CD4-positive, alpha-beta T cell treated with Interleukin-17A for 1 hour (primary cell): Measurements from ENCODE around the gene WDR86.

Experiments used
- DNase-seq: peaks from one replicate; pipeline ENCODE4 v3.0.0-alpha.2; 2020

WDR86 gene

DNA sequence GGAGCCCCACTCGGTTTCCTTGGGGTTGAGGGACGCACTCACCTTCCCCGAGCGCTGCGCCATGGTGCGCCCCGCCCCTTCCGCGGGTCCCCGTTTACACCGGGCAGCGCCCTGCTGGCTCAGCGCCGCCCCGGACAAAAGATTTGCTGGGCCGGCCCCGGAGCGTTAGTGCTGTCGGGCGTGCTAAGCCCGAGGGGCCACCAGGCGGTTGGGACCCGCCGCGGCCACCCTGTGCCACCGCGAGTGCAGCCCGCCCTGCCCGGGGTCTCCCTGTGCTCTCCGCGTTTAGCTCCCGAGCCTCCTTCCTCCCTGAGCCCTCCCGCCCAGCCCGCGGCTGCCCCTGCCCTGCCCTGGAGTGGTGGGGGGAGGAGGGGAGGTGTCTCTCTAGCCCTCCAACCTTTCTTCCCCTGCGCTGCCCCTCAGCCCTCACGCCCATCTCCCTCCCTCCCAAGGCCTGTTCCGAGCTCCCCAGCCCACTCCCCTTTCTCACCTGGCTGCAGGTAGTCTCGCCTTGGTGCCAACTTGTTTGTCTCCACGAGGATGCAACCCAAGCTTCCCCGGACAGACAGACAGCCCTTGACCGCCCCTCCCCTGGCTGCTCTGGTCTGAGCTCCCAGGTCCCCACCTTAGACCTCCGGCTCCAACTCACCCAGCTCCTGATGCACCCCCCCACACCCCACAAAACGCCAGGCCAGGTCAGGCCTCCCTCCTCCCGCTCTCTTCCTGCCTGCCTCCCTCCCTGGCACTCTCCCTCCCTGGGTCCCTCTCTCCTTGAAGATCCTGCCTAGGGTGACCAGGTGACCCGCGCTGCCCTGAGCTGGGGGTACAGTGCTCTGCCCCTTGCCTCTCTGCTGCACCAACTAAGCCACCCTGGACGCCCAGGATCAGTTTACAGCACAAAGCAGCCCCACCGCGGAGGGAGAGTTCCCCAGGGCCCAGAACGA, 30.3 kb upstream of the WDR86 start, which contains the start of gene CRYGN:
Gene CRYGN, minus strand, starts transcription at position 287 of the 944 bp plus-strand sequence. Its CDS starts 224 bp downstream, at position 63.
- no peak for DNase-seq

- no peak for DNase-seq
Observed at GRCh38 chr7:151438864-151439601, 29.2 kb upstream of the WDR86 start.

GRCh38 chr7:151437866-151438516, 28.2 kb upstream of the WDR86 start:
- DNase-seq, result no peak

- DNase-seq, result no peak
Observed at GRCh38 chr7:151437159-151437553, 27.3 kb upstream of the WDR86 start.

DNA sequence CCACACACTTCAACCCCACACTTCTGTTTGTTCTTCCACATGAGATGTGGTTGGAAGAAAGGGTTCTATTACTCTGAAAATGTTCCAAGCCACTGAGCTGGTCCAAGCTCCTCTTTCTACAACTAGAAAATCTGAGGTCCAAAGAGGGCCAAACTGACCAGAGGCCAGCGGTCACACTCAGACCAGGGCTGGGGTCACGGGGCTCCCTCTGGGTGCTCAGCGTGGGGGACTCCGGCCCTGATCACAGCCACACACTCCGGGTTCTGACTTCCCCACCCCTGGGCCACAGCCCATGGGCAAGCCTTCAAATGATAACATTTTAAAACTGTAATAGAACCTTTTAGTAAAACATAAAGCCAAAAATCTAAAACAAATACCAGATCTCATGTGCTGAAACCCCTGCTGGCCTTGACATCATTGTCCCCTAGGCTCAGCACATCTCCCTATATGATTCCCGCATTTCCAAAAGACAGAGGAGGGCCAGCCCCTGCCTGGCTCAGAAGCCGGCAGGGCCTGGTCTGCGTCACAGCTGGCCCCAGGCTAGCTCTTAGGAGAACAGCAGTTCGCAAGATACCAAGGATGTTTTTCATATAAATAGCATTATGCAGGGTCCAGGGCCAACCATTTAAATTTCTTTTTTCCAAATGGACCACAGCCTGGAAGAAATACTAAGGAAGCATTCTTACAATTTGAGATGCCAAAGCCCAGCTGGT, 26.8 kb upstream of the WDR86 start:
- no peak for DNase-seq

DNA sequence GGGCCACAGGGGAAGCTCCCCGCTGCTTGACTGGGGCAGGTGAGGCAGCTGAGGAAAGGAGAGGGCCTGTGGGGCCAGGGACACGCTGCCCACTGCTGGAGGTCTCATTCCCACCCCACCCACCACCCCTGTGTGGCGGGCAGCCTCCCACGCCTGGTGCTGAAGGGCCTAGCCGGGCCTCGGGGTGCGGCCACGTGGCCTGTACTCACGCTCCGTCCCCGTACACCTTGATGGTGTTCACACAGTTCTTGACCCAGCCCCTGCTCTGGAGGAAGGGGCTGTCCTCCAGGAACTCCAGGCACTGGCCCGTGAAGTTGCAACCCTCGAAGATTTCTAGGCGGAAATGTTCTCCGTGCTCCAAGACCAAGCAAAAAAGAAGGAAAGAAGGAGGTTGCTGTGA, 26.1 kb upstream of the WDR86 start:
- DNase-seq, result no peak

GRCh38 chr7:151435103-151435916, 25.5 kb upstream of the WDR86 start:
- no peak for DNase-seq

DNA sequence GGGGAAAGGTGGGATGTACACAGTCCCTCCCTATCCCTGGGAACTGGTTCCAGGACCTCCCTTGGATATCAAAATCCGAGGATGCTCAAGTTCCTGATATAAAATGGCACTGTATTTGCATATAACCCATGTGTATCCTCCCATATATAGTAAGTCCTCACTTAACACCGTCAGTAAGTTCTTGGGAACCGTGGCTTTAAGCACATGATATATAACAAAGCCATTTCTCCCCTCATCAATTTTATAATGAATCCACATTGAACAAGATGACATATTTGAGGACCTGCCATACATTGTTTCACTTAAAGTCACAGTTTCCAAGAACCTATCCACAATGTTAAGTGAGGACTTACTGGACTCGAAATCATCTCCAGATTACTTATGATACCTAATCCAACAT, 24.7 kb upstream of the WDR86 start:
- no peak for DNase-seq

DNA sequence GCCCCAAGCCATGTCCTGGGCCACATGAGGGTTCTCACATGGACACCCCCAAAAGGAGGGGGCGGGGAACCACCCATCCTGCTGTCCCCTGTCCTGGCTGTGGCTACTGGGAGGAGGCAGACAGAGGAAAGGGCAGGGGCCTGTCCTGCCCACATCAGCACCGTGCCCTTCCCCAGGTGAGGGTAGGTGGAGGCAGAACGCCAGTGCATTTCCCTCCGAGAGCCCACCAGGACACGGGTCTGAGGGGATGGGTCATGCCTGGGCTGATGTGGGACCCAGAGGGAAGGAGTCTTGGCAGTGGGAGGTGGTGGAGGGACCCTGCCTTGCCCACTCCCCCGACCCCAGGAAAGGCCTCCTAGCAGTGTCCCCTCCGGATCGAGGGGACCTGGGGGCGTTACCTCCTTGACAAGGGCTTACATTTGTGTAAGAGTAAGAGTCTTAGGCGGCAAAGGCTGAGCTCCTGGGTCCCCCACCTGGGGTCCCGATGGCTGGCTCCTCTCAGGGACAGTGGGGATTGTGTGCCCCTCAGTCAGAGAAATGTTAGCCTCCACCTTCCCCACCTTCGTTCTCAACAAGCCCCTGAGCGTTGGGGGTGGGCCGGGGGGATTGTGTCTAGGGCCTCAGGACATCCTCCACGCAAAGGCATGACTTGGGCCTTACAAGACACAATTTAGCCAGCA, 24.0 kb upstream of the WDR86 start:
- DNase-seq, result no peak

DNA sequence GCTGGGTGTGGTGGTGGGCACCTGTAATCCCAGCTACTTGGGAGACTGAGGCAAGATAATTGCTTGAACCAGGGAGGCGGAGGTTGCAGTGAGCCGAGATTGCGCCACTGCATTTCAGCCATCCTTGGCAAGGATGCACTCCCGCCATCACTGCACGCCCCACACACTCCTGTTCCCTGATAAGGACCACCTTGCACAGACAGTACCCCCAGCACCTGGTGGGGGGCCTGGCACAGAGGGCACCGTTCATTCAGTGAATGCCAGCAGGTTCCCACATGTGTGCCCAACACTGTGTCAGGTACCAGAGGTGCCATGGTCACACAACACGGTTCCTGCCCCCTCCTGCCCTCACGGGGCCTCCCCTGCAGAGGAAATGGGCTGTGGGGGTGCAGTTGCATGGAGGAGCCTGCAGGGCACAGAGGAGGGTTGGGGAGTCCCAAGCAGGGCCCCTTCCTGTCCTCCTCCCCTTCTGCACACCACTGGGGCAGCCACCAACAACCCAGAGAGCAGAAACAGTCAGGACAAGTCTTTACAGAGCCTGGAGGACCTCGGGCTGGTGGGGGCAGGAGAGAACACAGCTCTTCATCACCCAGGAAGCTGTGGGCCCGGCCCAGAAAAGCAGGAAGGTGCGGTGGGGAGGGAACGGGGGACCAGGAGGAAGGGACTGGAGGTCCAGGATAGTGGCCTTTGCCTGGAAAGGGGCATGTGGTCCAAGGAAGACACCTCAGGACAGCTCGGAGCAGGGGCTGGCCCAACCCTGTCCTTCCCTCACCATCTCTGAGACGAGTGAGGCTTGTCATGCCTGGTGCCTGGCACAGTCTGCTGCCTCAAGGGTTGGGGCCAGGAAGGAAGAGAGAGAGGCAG, 23.1 kb upstream of the WDR86 start:
- peak; percentile 71 for DNase-seq

DNA sequence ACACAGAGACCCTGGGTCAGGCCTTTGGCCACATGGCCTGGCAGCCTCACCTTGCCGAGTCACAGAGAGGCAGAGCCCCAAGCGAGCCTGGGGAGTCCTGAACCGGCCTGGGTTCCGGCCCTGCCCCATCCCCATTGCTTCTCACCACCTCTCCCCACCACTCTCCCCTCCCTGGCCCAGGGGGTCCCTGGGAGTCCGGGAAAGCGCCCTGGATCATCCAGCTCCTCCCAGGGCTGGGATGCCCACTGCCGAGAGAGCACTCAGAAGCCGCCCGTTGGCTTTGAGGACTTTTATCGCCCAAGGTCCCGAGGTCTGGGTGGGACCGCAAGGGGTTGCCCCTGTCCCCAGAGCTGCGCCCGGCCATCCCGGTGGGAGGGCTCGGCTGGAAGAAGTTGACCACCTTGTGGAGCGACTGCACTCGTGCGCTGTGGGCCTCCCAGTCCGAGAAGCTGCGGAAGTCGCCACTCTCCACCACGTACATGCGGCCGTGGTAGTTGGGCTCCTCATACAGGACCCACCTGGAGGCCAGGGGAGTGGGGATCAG, 22.0 kb upstream of the WDR86 start:
- no peak for DNase-seq

DNA sequence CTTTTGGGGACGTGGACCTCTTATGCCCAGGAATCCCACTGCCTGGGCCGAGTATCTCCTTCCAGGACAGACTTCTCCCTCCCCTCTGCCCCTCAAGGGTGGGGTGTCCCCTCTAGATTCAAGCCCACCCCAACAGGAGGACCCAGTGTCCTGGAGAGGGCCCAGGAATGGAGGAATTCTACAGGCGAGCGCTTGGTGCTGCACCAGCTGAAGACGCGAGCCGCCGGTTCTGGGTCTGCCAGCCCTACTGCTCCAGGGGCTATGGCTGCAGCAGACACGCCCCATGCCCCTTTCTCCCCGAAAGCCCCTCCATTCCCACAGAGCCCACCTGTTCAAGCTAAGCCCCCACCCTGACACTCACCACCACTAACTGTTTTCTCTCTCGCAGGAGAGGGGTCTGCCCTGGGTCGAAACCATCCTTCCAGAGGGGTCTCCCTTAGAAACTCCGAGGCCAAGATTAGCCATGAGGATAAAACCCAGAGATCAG, 21.5 kb upstream of the WDR86 start:
- DNase-seq, result no peak

DNA sequence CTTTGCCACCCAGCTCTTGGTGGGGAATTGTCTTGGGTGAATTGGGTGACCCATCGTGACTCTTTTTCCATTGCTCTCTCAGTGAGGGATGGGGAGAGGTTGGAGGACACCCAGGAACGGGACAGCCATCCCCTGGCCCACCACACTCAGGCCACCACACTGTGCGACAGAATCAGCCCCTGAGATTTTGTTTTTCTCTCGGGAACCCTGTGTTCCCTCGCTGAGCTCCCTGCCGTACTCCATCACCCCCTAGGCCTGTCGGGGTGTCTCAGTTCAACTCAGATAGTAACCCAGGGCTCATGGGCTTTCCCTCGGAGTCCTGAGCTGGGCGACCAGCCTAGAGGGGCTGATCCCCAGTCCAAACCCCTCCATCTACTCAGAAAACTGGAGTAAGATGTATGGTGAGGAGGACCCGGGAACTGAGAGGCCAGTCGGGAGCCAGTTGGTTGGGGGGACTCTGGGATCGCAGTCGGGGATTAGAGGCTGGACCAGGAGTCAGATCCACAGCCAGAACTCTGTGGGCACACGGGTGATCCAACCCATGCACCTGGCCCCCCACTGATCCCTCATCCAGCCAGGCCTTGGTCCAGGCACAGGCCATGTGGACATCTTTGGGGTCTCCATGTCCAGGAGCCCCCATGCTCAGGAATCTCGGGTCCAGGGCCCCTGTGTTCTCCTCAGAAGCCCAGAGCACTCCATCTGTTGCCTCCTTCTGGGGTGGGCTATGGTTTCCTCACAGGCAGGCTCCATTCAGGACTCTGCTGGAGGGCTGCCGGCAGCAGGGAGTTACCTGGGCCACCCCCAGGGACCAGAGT, 20.8 kb upstream of the WDR86 start:
- no peak for DNase-seq

DNA sequence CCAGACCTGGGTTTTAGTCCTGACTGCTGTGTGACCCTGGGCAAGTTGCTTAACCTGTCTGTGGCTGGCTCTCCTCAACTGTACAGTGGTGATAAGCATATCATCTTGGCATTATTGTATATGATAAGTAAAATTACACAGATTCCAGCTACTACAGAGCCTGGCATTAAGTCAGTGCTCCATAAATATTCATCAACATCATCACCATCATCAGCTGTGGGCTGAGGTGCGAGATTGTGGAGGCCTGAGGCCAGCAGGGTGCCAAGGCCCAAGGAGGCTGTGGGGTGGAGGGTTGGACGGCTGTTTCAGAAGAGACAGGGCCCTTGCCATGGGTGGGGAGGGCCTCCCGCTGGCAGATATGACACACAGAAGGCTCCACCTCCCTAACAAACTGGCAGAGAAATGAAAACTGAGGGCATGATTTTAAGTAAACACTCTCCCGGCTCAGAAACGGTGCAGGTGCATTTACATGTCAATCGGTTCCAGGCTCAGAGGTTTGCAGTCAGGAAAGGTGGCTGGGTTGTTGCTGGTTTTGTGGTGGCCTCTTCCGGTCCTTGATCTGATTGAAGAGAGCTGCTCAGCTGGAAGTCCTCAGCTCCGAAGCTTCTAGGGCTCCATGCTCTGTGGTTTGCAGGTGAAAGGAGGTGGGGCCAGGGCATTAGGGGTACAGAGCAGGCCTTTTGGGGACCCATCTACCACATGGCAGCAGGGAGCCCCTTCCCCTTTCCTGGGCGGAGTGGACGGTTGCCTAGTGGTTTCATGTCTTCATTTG, 19.9 kb upstream of the WDR86 start:
- peak; percentile 83 for DNase-seq

GRCh38 chr7:151429237-151429559, 19.4 kb upstream of the WDR86 start:
- no peak for DNase-seq

- no peak for DNase-seq
Observed at GRCh38 chr7:151428378-151429236, 18.8 kb upstream of the WDR86 start.

GRCh38 chr7:151427705-151428377, 18.0 kb upstream of the WDR86 start:
- DNase-seq, result no peak
